GM18517 (cell line): Measurements from ENCODE around the gene FAM24A.
"Not testable (repeated sequence)": the region's sequence is repeated elsewhere in the genome, so short reads cannot be mapped to it uniquely, and the experiment has no call there.

Source experiments
- ATAC-seq: cut with Tn5 transposase; IDR thresholded peaks from one replicate; pipeline ENCODE4 v1.9.1; 2021; ENCODE audit warnings: mild to moderate bottlenecking, moderate library complexity; ENCODE audit not compliant: unreplicated experiment

Gene FAM24A

GRCh38 chr10:122910310-122910709, at the start of gene FAM24A:
TSS of gene FAM24A (plus strand) at chr10:122910610. CDS start at chr10:122911635, 1,025 bp downstream.
- no peak for ATAC-seq

DNA sequence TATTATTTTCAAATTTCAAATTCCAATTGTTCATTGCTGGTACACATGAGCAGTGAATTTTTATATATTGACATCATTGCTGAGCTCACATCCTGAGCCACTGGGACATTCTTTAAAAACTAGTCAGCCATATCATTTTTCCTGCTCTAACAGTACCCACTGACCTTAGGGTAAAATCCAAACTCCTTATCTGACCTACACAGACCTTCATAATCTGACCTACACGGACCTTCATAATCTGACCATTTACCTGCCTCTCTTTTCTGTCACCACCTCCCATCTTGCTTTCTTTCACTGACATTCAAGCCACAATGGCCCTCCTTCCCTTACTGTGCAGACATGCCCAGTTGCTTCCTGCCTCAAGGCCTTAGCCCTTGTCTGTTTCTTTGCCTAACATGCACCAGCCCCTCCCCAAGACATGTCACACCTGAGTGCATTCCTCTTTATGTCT, 48.7 kb upstream of the FAM24A start:
- ATAC-seq = no peak

GRCh38 chr10:122863216-122864193, 46.9 kb upstream of the FAM24A start:
- ATAC-seq = no peak

GRCh38 chr10:122864194-122864592, 46.2 kb upstream of the FAM24A start:
- ATAC-seq = no peak

GRCh38 chr10:122864901-122865300, 45.5 kb upstream of the FAM24A start:
- ATAC-seq = no peak

GRCh38 chr10:122866757-122867482, 43.5 kb upstream of the FAM24A start:
- not testable (repeated sequence) for ATAC-seq

- not testable (repeated sequence) for ATAC-seq
Measured at GRCh38 chr10:122868768-122869167, 41.6 kb upstream of the FAM24A start.

GRCh38 chr10:122871947-122872346, 38.5 kb upstream of the FAM24A start:
- not testable (repeated sequence) for ATAC-seq

DNA sequence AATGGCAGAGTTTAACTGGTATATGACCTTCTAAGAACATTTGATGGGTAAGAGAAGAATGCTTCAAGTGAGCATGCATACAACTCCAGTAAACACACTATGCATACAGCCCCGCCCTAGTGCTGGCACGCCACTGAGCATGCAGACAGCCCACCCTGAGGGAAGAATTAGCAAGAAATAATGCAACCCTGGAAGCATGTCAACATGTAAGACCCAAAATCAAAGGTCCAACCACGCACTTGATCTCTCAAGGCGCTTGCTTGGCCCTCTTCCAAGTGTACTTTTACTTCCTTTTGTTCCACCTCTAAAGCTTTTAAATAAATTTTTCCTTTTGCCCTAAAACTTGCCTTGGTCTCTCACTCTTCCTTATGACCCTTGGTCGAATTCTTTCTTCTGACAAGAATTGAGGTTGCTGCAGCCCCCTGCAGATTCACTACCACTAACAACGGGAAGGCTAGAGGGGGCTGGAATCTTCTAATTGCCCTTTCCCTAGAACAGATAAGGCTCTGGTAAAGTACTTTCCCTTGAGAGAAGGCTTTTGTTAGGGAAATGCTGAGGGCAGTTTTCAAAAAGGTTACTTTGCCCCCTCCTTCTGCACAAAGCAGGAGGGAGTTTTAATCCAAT, 34.5 kb upstream of the FAM24A start:
- ATAC-seq = no peak

- no peak for ATAC-seq
Measured at GRCh38 chr10:122876467-122876855, 33.9 kb upstream of the FAM24A start.

DNA sequence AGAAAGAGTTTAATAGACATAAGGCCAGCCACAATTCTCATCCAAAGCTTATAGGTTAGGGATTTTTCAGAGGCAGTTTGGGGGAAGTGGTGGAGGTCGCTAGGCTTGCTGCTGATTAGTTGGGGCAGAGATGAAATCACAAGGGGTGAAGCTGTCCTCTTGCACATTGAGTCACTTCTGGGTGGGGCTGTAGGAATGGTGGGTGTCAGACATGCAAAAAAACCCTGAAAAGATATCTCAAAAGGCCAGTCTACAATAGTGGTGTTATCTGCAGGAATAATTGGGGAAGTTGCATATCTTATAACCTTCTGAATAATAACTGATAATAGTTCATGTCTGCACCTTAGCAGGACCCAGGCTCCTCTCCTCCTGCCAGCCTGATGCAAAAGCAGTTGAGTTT, 33.1 kb upstream of the FAM24A start:
- ATAC-seq = no peak

DNA sequence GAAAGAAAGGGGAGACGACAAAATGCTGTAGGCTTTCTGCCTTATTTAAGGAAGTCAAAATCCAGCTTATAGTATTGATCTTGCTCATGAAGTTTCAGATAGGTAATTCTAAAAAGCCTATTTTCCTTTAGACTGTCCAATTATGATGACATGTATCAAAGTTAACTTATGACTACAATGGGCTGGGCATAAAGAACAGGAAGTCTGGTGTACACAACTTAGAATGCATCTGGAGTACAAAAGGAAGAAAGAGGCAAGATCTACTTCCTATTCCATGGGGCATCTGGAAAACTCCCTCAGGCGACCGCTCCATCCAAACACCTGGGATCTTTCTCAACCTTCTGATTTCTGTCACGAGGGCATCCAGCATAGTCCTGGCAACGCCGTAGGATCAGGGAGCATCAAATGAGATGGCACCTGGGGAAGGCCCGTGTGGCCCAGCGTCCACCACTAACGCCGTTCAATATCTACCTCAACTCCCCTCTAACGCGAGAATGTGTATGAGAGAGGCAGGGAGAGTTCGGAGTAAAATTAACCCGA, 31.5 kb upstream of the FAM24A start:
- ATAC-seq = peak; percentile 2

DNA sequence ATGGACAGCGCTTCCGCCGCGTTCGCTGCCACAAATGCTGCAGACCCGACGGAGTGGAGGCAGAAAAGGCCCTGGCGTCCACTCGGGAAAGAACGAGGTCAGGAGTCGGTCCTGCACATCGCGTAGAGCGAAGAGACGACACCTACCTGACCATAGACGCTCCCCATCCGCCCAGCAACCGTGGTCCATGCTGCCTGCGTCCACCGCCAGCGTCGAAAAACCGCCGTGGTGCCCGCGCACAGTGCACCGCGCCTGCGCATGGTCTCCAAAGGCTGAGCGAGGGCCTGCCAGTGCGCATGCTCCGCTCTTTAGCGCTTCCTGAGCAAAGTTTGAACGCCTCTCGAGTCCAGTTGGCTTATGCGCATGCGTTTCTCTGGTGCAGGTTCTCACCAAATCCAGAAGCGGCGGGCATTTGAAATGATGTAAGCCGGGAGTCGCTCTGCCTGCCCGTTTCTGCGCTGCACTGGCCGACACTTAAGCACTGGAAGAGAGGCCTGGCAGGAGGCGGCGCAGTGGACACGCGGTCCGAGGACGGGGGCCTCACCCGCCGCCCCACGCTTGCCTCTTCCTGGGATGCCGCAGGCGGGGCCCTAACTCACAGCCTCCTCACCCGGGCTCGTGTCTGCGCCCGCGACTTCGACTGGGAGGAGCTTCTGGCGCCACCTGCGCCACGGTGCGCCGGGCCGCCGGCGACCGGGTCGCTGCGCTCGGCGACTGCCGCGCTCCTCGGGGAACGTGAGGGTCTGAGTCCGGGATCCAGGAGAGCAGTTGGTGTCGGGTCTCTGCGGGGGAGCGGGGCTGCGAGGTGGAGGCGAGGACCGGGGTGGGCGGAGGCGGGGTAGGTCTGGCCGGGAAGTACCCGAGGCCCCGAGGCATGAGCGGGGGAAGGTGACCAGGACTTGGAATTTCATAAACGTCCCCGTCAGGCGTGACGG, 30.8 kb upstream of the FAM24A start, which contains the start of gene FAM24B:
Gene FAM24B, minus strand, starts transcription at position 243 of the 935 bp plus-strand sequence. CDS start 29,066 bp downstream, outside the sequence.
- ATAC-seq = peak; percentile 81

GRCh38 chr10:122882766-122883165, 27.6 kb upstream of the FAM24A start:
- ATAC-seq = no peak

DNA sequence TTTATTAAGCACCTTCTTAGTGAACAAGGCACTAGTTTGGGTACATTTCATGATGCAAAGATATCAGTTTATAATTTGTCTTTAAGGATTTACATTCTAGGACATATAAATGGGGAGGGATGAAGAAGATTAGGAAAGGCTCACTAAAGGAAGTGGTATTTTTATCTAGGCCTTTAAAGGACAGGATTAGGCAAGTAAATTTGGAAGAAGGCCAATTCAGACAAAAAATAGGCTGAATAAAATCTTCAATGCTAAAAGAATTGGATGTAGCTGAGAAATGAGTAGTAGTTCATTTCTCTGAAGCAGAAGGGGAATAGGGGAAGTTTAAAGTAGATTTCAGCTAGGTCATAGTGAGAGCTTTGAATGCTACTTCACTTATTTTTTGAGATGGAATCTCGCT, 26.2 kb upstream of the FAM24A start:
- ATAC-seq = no peak

DNA sequence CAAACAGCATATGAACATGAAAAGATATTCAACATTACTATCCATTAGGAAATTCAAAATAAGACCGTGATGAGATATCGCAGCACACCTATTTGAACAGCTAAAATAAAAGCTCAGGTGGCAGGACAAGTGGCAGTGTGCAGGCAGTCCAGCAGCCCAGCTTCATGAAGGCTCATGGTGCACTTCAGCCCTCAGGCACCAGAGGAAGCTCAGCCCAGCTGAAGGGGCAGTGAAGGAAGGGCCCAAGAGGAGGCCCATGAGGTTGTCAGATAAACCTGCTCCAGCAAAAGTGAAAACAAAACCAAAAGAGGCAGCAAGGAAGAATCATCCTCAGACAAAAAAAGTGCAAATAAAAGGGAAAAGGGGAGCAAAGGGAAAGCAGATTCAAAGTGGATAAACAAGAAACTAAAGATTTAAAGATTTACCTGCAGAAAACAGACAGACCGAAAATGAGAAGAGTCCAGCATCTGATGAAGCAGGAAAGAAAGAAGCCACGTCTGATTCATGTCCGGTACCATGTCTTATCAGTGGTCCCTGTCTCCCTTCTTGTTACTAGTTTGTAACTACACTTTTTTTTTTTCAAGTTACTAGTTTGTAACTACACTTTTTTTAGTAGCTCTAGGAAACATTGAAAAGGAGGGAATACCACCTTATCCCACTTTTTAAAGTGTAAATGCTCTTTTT, 16.0 kb upstream of the FAM24A start:
- ATAC-seq = no peak

- ATAC-seq = not testable (repeated sequence)
Measured at GRCh38 chr10:122903861-122904260, 6.5 kb upstream of the FAM24A start.

GRCh38 chr10:122911889-122912484, 1.6 kb downstream of the FAM24A start:
- no peak for ATAC-seq

DNA sequence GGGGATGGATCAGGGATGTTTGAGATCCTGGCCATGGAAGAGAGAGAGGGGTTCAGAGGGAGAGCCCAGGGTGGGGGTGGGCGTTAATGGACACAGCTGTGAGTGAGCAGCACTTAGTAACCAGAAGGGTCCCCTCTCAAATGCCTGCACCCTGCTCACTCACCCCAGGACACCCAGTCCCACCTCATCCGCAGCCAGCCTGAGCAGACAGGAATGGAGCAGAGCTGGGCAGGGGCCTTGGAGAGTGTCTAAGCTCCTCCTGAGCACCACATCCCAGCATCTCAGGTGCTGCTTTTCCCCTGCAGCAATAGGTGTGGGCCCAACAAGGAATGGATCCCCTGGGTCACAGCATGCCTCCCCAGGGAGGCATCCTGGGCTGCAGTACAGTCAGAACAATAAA, 5.3 kb downstream of the FAM24A start:
- ATAC-seq = no peak
